GM21381 (cell line): Measurements from ENCODE around the gene ZSWIM4.
"Not testable (repeated sequence)": the region's sequence is repeated elsewhere in the genome, so short reads cannot be mapped to it uniquely, and the experiment has no call there.

Source experiments
- ATAC-seq: cut with Tn5 transposase; IDR thresholded peaks from one replicate; pipeline ENCODE4 v1.9.1; 2021; ENCODE audit warnings: mild to moderate bottlenecking, moderate library complexity; ENCODE audit not compliant: unreplicated experiment

ZSWIM4 gene

GRCh38 chr19:13794757-13795589, at the start of gene ZSWIM4:
ZSWIM4 (plus strand) TSS chr19:13795443; CDS start chr19:13795649, 206 bp downstream.
- ATAC-seq = peak; percentile 90

DNA sequence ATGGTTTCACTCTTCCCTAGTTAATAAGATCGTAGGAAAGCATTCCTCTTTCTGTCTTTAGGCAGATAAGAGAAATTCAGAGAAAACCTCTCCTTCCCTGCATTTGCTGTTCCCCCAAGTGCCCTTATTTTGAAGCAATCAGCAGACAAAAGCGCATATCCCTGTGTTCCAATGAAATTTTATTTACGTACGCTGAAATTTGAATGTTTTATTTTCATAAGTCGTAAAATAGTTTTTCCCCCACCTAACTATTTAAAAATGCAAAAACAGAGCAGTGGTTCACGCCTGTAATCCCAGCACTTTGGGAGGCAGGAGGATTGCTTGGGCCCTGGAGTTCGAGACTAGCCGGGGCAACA, 48.2 kb upstream of the ZSWIM4 start:
- no peak for ATAC-seq

GRCh38 chr19:13748169-13748828, 46.9 kb upstream of the ZSWIM4 start:
- no peak for ATAC-seq

GRCh38 chr19:13751436-13751835, 43.8 kb upstream of the ZSWIM4 start:
- no peak for ATAC-seq

- not testable (repeated sequence) for ATAC-seq
Measured at GRCh38 chr19:13753622-13754021, 41.6 kb upstream of the ZSWIM4 start.

- ATAC-seq = no peak
Measured at GRCh38 chr19:13756210-13756609, 39.0 kb upstream of the ZSWIM4 start.

- no peak for ATAC-seq
Measured at GRCh38 chr19:13757805-13758772, 37.2 kb upstream of the ZSWIM4 start.

GRCh38 chr19:13758795-13759194, 36.4 kb upstream of the ZSWIM4 start:
- ATAC-seq = no peak

DNA sequence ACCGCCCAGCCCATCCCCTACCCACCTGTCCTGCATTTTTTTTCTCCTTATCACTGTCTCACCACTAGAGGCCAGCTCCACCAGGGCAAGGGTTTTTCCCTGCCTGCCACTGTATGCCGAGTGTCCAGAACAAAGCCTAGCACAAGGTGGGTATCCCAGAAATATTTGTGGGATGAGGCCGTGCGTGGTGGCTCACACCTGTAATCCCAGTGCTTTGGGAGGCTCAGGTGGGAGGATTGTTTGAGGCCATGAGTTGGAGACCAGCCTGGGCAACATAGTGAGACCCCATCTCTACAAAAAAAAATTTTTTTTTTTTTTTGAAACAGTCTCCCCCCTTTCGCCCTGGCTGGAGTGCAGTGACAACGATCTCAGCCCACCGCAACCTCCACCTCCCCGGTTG, 33.8 kb upstream of the ZSWIM4 start:
- no peak for ATAC-seq

DNA sequence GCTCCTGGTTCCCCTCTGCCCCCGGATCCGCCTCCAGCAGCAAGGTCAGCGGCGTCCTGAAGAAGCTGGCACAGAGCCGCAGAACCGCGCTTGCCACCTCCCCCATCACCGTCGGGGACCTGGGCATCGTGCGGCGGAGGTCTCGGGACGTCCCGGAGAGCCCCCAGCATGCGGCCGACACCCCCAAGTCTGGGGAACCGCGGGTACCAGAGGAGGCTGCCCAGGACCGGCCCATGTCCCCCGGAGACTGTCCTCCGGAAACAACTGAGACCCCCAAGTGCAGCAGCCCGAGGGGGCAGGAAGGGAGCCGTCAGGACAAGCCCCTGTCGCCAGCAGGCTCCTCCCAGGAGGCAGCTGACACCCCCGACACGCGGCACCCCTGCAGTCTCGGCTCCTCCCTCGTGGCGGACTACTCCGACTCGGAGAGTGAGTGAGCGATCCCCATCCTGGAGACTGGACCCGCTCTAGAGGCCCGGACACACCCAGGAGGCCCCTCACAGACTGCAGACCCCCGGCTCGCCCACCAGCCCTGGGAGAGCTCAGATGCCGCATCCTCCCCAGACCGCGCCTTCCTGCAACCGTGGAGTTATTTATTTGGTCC, 32.5 kb upstream of the ZSWIM4 start:
- ATAC-seq = no peak

GRCh38 chr19:13763265-13763664, 32.0 kb upstream of the ZSWIM4 start:
- ATAC-seq = no peak

- peak; percentile 67 for ATAC-seq
Measured at GRCh38 chr19:13764101-13764807, 31.0 kb upstream of the ZSWIM4 start, which contains the start of gene MRI1. MRI1 (plus strand) TSS chr19:13764522; CDS start chr19:13764589, 67 bp downstream.

GRCh38 chr19:13764821-13765394, 30.3 kb upstream of the ZSWIM4 start:
- ATAC-seq = peak; percentile 20

DNA sequence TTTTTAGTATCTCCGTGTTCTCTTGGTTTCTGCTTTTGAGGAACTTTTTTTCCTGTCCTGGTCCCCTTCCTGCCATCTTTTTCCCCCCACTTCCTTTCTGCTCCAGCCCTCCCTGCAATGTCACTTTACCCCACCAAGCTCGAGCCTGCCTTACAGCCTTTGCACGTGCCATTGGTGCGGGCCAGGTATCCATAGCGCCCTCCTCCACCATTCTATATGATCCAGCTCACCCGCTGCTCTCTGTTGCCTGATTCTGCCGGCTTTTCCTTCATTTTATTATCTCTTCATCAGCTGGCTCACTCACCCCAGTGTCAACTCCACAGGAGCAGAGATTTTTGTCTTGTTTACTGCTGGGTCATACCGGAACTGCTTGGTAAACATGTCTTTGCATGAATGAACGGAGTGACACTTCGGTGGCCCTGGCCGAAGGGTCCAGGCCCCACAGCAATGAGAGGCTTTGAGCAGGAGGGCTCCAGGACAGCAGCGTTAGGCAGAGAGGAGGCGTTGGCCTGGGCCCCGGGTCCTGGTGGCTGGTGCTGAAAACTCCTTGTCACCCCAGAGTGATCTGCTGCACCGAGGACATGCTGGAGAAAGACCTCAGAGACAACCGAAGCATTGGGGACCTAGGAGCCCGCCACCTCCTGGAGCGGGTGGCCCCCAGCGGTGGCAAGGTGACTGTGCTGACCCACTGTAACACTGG, 29.7 kb upstream of the ZSWIM4 start:
- ATAC-seq = no peak

GRCh38 chr19:13766095-13766481, 29.2 kb upstream of the ZSWIM4 start:
- no peak for ATAC-seq

GRCh38 chr19:13768510-13768909, 26.7 kb upstream of the ZSWIM4 start:
- ATAC-seq = no peak

- ATAC-seq = no peak
Measured at GRCh38 chr19:13770013-13770635, 25.1 kb upstream of the ZSWIM4 start.
